ENCODE measurements around the gene FOXP1. TPM values are rescaled to one million over a fixed set of nuclear protein-coding genes. Genes with fewer than 3 reads are reported as not detected.

FOXP1 gene
- total and polyA plus RNA-seq, 2 of the 8 experiments (the other 6 are each of a cell fraction or from before 2014, with no cell fraction given), result 13.9 to 25.4 TPM

GRCh38 chr3:71548705-71549384 lies 34.7 kb downstream of the FOXP1 start:
- Histone ChIP-seq H2BK12ac (ENCODE audit: low read depth, low read length) (no peak overlapping the region), H3K4me3 (ENCODE audit: extremely low read depth in 1 of 4, insufficient read depth in 2 of 4, low read depth in 3 of 4, low read length in 4 of 4) (no peak overlapping the region), H3K56ac (replicated peaks; ENCODE audit: insufficient read length, low read depth, low read length) (no peak overlapping the region), H4K5ac (ENCODE audit: insufficient read length, low read depth, low read length) (no peak overlapping the region), H2BK5ac (ENCODE audit: low read depth, low read length) (no peak overlapping the region), H3K23ac (ENCODE audit: insufficient read length) (no peak overlapping the region), H3K36me3 (ENCODE audit: control insufficient read depth in 2 of 4, insufficient read depth in 4 of 4, low read length in 3 of 4) (no peaks in the 10 kb centered on the region; a peak in 1 of 8 replicates), H3K4me2 (ENCODE audit: insufficient read depth in 1 of 2, low read depth in 2 of 2, low read length in 2 of 2) (no peak overlapping the region), H2AK5ac (ENCODE audit: low read depth, low read length) (no peak overlapping the region), H3K23me2 (ENCODE audit: low read depth, low read length) (no peaks in the 10 kb centered on the region), H2BK15ac (ENCODE audit: low read length) (no peak overlapping the region), H3K18ac (ENCODE audit: extremely low read depth, low read length) (no peak overlapping the region), H3K9me3 (ENCODE audit: insufficient read depth in 2 of 2, low read depth in 1 of 2, low read length in 1 of 2) (no peaks in the 10 kb centered on the region), H3K27ac (ENCODE audit: low read depth, low read length) (no peak overlapping the region), H4K91ac (replicated peaks; ENCODE audit: insufficient read length, low read length) (no peak overlapping the region), H2AFZ (ENCODE audit: low read length) (no peak overlapping the region), H2BK120ac (replicated peaks; ENCODE audit: low read depth, low read length) (no peak overlapping the region), H4K8ac (ENCODE audit: extremely low read depth, insufficient read depth, low read length) (no peak overlapping the region), H3K14ac (ENCODE audit: insufficient read length) (no peak overlapping the region), H3K79me2 (ENCODE audit: control insufficient read depth in 1 of 2, insufficient read depth in 2 of 2, low read length in 2 of 2) (no peaks in the 10 kb centered on the region), H3K9ac (replicated peaks in 1 of 4; ENCODE audit: extremely low read depth in 1 of 4, low read depth in 3 of 4, low read length in 3 of 4) (no peak overlapping the region), H3K4me1 (replicated peaks in 1 of 4; ENCODE audit: control insufficient read depth in 3 of 4, insufficient read depth in 4 of 4, low read length in 3 of 4) (no peaks in the 10 kb centered on the region), H2BK20ac (ENCODE audit: low read length) (no peak overlapping the region), H3K79me1 (ENCODE audit: low read depth, low read length) (no peaks in the 10 kb centered on the region), H4K20me1 (replicated peaks in 1 of 2; ENCODE audit: control insufficient read depth in 1 of 2, insufficient read depth in 2 of 2, low read length in 2 of 2) (no peaks in the 10 kb centered on the region), H3K4ac (replicated peaks; ENCODE audit: insufficient read length, low read depth, low read length) (no peak overlapping the region), H3K27me3 (replicated peaks in 1 of 4; ENCODE audit: control insufficient read depth in 3 of 4, extremely low read depth in 1 of 4, insufficient read depth in 3 of 4, low read length in 3 of 4) (no peaks in the 10 kb centered on the region)
- FAIRE-seq, result no peak
- POLR2A ChIA-PET (ENCODE audit: partially characterized antibody), result no interaction called here
- CTCF ChIA-PET (ENCODE audit: partially characterized antibody), result no interaction called here
- no peak for DNase-seq (ENCODE audit: low read depth in 1 of 2, low spot score in 2 of 2)
- TF ChIP-seq NRF1 (IDR thresholded peaks at IDR 0.05; ENCODE audit: low read depth, low read length) (no peak), CHD1 (IDR thresholded peaks at IDR 0.05; ENCODE audit: low read depth, low read length) (no peak), SP1 (IDR thresholded peaks at IDR 0.05; ENCODE audit: low read depth, low read length) (no peak), CEBPB (IDR thresholded peaks at IDR 0.05; ENCODE audit: low read depth, low read length) (no peak), MAX (IDR thresholded peaks at IDR 0.05) (no peak), RBBP5 (IDR thresholded peaks at IDR 0.05; ENCODE audit: borderline replicate concordance, low read depth, low read length) (no peak)
- 96% methylated on average over 4 of the region's 4 CpGs; no CpG with 5 or more reads in 1 of the 2 experiments for WGBS, 2 experiments (ENCODE audit: extremely low coverage in 1 of 2, insufficient coverage in 1 of 2, insufficient read length in 1 of 2, insufficient replicate concordance in 2 of 2, low coverage in 1 of 2, low lambda C conversion rate in 2 of 2, missing lambda C conversion rate in 1 of 2)

Data from H1 (cell line).